GM21723 (cell line): ENCODE measurements around the gene MSL3.

Experiments
- ATAC-seq: cut with Tn5 transposase; IDR thresholded peaks from one replicate; pipeline ENCODE4 v1.9.1; 2021; ENCODE audit warnings: mild to moderate bottlenecking, moderate library complexity; ENCODE audit not compliant: unreplicated experiment

MSL3 gene

GRCh38 chrX:11759172-11759460 is 1.1 kb downstream of the MSL3 start:
- ATAC-seq, result no peak

DNA sequence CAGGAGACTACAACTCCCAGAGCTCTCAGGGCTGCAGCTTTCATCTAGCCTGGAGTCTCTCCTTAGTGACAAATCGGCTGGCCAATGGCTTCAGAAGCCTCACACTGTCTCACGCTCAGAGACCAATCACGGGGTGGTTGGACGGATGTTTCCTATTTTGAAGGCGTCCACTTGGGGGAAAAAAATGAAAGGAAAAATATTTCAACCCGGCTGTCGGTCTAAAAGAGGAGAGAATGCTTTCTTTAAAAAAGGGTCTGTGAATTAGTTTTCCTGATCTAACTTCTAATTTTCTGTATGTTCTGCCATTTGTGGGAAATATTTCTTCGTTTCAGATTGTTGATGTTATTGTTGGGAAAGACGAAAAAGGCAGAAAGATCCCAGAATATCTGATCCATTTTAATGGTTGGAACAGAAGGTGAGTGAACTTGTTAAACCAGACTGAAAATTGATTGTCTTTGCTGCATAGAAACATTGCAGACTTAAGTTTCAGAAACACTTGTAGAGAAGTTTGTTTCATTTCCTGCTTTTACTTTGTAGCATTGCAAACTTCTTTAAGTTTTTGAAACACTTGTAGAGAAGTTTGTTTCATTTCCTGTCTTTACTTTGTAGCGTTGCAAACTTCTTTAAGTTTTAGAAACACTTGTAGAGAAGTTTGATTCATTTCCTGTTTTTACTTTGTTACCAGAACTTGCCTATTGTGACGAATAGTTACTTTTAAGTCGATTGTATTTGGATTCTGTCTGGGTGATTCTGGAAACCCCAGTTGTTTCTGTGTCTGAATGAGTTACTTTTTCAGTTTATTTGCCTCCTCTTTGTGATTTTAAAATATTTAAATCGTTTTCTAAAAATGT is 1.6 kb downstream of the MSL3 start:
- ATAC-seq, result peak; percentile 77

- no peak for ATAC-seq
These were observed 2.9 kb downstream of the MSL3 start for GRCh38 chrX:11760958-11761357.

DNA sequence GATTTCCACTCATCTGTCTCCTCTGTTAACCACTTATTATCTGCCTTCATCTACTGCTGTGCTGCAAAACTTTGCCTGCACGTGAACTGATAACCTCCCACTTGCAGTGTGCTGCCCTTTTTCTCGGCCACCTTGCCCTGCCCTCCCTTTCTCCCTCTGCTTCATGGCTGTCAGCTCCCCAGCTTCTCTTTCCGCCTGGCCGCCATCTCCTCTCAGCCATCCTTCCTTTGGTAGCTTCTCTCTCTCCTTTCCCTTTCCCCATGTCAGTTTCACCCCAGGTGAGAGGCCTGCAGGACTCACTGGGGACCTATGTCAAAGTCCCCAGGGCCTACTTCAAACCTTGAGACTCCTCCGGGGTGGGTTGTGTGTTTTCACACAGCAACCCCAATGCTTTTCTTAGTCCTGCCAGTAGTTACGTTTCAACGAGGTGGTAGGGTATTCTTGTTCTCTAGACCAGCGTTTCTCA is 6.6 kb downstream of the MSL3 start:
- no peak for ATAC-seq

GRCh38 chrX:11765449-11765848 is 7.4 kb downstream of the MSL3 start:
- no peak for ATAC-seq

DNA sequence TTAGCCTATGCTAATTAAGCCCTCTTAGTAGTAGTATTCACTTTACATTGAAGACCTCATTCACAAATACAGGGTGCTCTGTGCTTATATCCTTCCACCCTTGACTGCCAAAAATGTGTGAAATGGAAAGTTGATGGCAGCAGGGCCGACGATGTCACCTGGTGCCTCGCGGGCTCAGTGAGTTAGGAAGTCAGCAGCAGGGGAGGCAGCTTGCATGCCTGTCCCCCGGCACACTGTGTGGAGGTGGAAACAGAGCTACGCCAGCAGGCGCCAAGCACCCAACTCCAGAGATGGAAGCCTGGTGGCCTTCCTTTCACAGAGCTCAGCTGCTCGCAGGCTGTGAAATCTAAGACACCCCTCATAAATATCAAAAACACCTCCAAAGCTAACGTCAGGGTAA is 8.4 kb downstream of the MSL3 start:
- no peak for ATAC-seq

DNA sequence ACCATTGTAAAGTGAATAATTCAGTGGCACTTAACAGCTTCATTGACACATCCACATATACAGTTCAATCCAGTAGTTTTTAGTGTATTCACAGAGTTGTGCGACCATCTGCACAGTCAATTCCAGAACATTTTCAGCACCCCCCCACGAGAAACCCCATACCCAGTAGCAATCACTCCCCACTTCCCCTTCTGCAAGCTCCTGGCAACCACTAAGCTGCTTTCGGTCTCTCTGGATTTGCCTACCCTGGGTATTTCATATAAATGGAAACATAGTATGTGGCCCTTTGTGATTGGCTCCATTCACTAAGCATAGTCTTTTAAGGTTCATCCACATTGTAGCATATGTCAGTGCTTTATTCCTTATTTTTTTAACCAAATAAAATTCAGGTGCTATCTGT is 10.0 kb downstream of the MSL3 start:
- peak; percentile 49 for ATAC-seq

GRCh38 chrX:11770320-11770719 is 12.3 kb downstream of the MSL3 start:
- peak; percentile 69 for ATAC-seq

DNA sequence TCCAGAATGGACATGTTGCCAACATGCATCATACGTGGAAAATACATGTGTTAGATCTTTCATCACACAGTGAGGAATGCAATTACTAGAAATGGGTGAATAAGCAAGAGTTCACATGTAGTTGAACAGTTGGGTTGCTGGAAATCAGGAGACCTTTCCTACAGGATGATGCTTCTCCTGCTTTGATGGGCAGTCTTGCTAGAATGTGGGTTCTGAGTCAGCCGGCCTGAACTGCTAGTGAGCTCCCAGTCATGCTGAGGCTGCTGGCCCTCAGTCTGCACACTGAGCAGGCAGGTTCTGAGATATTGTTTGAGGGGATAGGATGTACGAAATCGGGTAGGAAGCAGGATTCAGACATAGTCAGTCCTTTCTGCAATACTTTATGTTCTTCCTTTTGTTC is 20.2 kb downstream of the MSL3 start:
- ATAC-seq, result no peak

GRCh38 chrX:11781133-11781532 is 23.1 kb downstream of the MSL3 start:
- ATAC-seq, result no peak

- no peak for ATAC-seq
These were observed 23.8 kb downstream of the MSL3 start for GRCh38 chrX:11781734-11782370.

DNA sequence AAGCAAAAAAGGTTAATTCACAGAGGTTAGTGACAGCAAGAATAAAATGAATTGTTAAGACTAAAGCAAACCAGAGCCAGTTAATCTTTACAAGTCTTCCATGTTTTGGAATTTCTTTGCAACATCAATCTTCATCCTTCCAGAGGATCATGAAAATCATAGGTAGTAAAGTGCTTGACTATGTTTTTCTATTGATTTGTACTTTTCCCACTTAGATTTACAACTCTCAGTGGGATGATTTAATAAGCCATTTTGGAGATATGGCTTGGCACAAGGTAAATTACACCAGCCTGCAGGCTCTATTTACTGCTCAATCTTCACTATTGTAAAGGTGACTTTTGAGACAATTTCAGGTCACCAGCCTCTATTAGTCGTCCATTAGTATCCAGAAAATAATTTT is 26.5 kb downstream of the MSL3 start:
- no peak for ATAC-seq

- ATAC-seq, result no peak
These were observed 28.8 kb downstream of the MSL3 start for GRCh38 chrX:11786862-11787261.

GRCh38 chrX:11787564-11787963 is 29.5 kb downstream of the MSL3 start:
- ATAC-seq, result no peak

DNA sequence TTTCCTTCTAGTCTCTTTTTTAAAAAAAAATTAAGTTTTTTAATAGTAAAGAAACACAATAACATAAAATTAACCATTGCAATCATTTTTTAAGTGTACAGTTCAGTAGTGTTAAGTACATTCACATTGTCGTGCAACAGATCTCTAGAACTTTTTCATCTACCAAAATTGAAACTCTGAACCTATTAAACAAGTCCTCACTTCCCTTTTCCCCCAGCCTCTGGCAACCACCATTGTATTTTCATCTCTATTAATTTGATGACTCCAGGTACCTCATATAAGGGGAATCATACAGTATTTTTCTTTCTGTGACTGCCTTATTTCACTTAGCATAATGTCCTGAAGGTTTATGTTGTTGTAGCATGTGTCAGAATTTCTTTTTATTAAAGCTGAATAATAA is 31.8 kb downstream of the MSL3 start:
- ATAC-seq, result peak; percentile 43

DNA sequence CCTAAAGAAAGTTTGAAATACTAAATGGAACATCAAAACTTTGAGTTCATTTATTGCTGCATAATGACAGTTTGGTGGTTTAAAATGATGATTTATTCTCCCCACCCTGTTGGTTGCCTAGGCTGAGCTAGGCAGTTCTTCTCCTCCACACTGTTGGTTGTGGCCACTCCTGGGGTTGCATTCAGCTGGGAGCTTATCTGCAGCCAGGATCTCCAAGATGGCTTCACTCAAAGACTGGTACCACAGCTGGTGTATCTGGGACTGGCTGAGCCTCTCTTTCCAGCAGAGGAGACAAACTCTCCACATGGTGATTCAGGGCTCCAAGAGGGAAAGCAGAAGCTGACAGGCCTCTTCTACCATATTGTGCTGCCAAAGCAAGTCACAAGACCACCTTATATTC is 33.1 kb downstream of the MSL3 start:
- ATAC-seq, result no peak

GRCh38 chrX:11791537-11791936 is 33.5 kb downstream of the MSL3 start:
- ATAC-seq, result no peak

DNA sequence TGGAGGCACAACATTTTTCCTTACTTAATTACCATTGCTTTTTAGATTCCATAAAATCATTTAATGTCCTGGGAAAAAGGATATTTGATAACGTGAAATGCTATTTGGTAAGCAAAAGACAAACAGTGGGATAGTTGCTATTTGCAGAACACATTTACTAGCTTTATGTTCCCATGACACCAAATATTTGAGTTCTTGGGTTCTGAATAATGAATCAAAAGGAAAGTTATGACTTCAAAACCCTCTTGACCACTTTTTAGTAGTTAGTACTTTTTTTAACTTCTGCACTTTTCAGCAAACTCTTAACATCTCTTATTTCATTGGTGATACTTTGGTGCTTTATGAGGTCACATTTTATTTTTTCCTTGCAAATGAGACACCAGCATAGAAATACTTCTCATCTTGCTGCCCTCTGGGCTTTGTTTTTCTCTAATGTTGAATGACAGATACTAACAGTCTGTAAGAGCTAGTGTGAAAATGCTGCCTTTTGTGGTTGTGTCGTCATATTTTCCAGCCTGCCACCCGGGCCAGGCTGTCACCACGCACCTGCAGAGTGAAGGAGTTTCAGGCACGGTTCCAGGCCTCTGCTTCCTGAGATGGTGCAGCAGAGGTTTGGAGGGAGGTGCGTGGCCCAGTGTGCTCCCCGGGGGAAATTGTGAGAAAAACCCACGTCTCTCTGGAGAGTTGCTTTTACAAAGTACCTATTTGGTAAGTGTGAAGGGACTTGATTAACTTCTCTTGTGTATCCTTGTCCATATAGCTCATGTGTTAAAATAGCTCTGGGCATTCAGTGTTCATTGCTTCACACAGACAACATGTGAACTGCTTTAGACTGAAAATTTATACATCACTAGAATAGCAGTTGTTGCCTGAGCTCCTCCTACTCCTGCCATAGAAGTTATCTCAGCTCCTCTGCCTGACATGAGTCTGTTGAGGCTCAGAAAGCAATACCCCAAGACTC is 34.7 kb downstream of the MSL3 start:
- ATAC-seq, result peak; percentile 85

- no peak for ATAC-seq
These were observed 35.7 kb downstream of the MSL3 start for GRCh38 chrX:11793734-11794133.

- ATAC-seq, result no peak
These were observed 55.3 kb downstream of the MSL3 start for GRCh38 chrX:11813341-11813740.
